Naive B cell (primary cell): ENCODE data around the gene PAAF1. TPM values are rescaled to one million over a fixed set of nuclear protein-coding genes. Genes with fewer than 3 reads are reported as not detected.

Experiments used
- ATAC-seq, 2 donors: fragments of 150-1000 bp; cut with Tn5 transposase; 2 replicates each; pipeline ENCODE4 v1.10.0; 2021; ENCODE audit warnings: low read depth in 2 of 2, mild to moderate bottlenecking in 2 of 2, moderate library complexity in 2 of 2
- DNase-seq: peaks from one replicate; pipeline ENCODE4 v3.0.0; 2022
- H3K27ac Mint-ChIP-seq, 6 donors: one replicate each; pipeline ENCODE4 v1.8.0; 2020 to 2022; ENCODE audit warnings: mild to moderate bottlenecking in 6 of 6, mixed read lengths in 6 of 6, moderate library complexity in 5 of 6, inconsistent platforms in 2 of 6
- H3K27me3 Mint-ChIP-seq, 3 donors: one replicate each; pipeline ENCODE4 v1.8.0; 2021 to 2022; ENCODE audit warnings: mixed read lengths in 3 of 3, mild to moderate bottlenecking in 1 of 3
- H3K36me3 Mint-ChIP-seq, 2 donors: one replicate each; pipeline ENCODE4 v1.8.0; 2020 to 2022; ENCODE audit warnings: mixed read lengths in 2 of 2, inconsistent platforms in 1 of 2, mild to moderate bottlenecking in 1 of 2
- H3K4me1 Mint-ChIP-seq, 3 donors: one replicate each; pipeline ENCODE4 v1.8.0; 2020 to 2022; ENCODE audit warnings: mixed read lengths in 3 of 3, inconsistent platforms in 1 of 3, mild to moderate bottlenecking in 1 of 3, moderate library complexity in 1 of 3
- H3K4me3 Mint-ChIP-seq, 8 donors: one replicate each; pipeline ENCODE4 v1.8.0; 2020 to 2022; ENCODE audit warnings: mild to moderate bottlenecking in 8 of 8, mixed read lengths in 8 of 8, moderate library complexity in 8 of 8, inconsistent platforms in 2 of 8
- H3K9me3 Mint-ChIP-seq, 7 donors: one replicate each; pipeline ENCODE4 v1.8.0; 2020 to 2022; ENCODE audit warnings: mixed read lengths in 7 of 7, mild to moderate bottlenecking in 5 of 7, inconsistent platforms in 2 of 7, moderate library complexity in 1 of 7
- polyA plus RNA-seq, 6 donors: library from polyadenylated mRNA; unstranded; fragments of 300-500 nt; fragmentation: Illumina TruSeq; gene quantifications; one replicate each; pipeline ENCODE4 v1.2.3, GENCODE V29; 2021; ENCODE audit warnings: low read depth in 6 of 6

Gene PAAF1, protein sequence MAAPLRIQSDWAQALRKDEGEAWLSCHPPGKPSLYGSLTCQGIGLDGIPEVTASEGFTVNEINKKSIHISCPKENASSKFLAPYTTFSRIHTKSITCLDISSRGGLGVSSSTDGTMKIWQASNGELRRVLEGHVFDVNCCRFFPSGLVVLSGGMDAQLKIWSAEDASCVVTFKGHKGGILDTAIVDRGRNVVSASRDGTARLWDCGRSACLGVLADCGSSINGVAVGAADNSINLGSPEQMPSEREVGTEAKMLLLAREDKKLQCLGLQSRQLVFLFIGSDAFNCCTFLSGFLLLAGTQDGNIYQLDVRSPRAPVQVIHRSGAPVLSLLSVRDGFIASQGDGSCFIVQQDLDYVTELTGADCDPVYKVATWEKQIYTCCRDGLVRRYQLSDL
- 10 to 100 TPM; 11.5 to 22.5 (median 16.0) TPM for polyA plus RNA-seq

DNA sequence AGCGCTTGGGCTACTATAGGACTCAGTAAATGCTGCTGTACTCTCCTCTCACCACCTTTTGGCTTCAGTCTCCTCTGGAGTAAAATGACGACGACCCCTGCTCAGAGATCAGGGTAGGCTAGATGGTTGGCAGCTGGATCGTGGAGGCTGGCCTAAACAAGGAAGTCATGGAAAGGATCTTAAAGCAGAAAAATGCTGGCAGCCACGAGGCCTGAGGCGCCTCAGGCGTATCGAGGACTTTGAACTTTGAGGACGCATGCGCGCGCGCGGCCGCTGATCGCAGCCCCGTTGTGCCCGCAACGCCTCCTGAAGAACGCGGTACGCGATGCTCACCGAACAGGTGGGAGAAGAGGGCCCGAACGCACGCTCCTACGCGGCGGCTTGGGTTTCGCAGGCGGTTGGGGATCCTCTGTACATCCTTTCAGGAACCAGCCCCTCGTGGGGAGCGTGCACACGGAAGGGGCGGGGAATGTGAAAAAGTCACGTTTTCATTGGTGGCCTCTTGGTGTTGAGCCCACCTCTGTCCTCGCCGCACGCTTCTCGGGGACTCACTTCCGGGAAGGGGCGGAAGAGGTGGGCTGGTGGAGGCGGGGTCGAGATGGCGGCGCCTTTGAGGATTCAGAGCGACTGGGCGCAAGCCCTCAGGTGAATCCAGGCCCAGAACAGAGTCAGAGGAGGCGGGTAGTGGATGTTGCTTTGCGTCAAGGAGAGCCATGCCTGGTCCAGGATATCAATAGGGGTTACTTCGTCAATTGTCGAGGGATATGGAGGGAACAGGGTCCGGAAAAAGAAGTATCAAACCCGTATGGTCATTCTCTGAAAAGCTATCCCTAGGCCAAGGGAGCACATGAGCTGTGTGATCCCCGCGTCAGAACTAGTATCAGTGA, at the start of gene PAAF1, which contains the start of gene COA4:
Gene PAAF1 (plus strand): TSS at position 576 of the 887 bp plus-strand sequence. CDS start 23 bp downstream, at position 599.
Gene COA4 (minus strand): TSS at position 423 of the 887 bp plus-strand sequence. CDS start 3,468 bp downstream, outside the sequence.
- Mint-ChIP-seq H3K4me1 (peaks cover 21 to 52% (median 44%) of the 10 kb centered on the region in 3 donors), H3K27me3 (no peaks in the 10 kb centered on the region)

DNA sequence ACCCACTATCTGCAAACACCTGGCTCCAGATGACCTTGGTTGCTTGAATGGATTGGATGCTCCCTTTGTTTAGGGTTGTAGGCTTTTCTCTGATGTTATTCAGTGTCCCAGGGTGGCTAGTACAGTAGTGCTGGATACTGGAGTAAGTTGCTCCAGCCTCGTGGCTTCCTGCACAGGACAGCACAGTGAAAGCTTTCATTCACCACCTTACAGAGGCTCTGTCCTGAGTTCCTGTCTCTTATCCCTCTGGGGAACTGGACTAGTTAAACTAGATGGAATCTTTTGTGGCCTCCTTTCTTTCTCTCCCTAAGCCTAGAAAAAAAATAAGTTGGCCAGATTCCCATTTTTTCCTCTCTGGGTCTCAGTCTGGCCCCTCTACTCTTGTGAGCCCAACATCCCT, 46.5 kb upstream of the PAAF1 start:
- Mint-ChIP-seq H3K4me3 (no peak overlapping the region), H3K36me3 (peaks cover 29 to 36% of the 10 kb centered on the region in 2 donors), H3K4me1 (peaks cover 4 to 7% (median 6%) of the 10 kb centered on the region in 3 donors), H3K27me3 (no peaks in the 10 kb centered on the region), H3K9me3 (no peaks in the 10 kb centered on the region), H3K27ac (peak overlapping the region in 1 of 6 donors; percentile 4)
- no peak for ATAC-seq
- no peak for DNase-seq

More for the DNA sequence above, at the start of gene PAAF1, which contains the start of gene COA4:
- peak within 1 kb of the TSS; percentile 96 to 99 (median 98) for H3K27ac Mint-ChIP-seq
- ATAC-seq (peak; percentile 97 to 98), DNase-seq (peak; percentile 93)
- peak within 1 kb of the TSS; percentile 94 to 100 (median 98) for H3K4me3 Mint-ChIP-seq
- peaks cover 7 to 8% of the 10 kb centered on the region in 2 donors for H3K36me3 Mint-ChIP-seq
- H3K9me3 Mint-ChIP-seq, result no peaks in the 10 kb centered on the region

DNA sequence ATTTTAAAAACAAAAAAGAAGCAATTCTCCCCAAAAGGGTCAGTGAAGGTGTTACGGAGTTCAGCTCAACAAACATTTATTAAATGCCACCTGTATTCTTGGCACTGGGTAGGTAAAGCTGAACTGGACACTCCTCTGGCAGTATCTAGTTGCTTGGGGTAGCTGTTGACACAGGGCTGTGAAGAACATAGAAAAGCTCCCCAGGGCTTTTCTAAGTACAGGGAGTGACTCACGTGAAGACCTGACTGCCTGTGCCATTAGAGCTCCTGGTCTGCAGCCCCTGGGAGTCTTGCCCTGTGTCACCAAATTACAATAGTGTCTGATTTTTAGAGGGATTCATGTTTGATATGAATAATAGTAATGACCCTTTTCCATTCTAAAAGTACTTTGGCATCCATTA, 43.7 kb upstream of the PAAF1 start:
- ATAC-seq (no peak), DNase-seq (no peak)
- Mint-ChIP-seq H3K4me3 (no peak overlapping the region), H3K27ac (no peak overlapping the region), H3K27me3 (no peaks in the 10 kb centered on the region), H3K4me1 (peaks cover 4 to 7% (median 6%) of the 10 kb centered on the region in 3 donors), H3K36me3 (peaks cover 22 to 26% of the 10 kb centered on the region in 2 donors), H3K9me3 (no peaks in the 10 kb centered on the region)

DNA sequence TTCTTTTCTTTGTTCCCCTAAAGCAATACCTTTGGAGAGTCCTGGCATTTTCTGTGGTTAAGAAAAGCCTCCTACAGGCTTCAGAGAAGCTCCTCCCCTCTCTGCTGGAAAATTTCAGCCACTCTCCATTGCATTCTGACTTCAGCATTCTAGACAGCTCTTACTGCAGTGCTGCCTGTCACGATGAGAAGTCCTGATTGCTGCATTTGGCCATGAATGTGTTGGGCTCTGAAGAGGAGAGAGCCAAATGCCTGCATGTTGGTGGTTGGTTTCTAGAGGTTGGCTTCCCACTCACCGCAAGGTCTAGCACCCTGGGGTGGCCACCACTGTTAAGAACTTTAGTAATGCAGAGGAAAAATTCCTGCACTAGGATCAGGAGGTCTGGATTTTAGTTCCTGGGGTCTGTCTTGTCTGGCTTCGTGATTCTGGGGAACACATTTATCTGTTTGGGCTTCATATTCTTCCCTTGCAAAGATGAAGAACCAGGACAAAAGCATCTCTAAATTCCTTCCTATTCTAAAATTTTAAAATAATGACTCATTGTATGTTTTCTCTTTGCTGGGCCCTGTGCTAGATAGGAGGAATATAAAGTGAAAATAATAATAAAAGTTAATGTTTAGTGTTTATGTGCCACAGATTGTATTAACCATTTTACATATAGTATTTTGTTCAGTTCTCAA, 38.2 kb upstream of the PAAF1 start:
- Mint-ChIP-seq H3K9me3 (no peaks in the 10 kb centered on the region), H3K4me1 (peaks cover 0 to 12% (median 6%) of the 10 kb centered on the region in 3 donors), H3K27me3 (no peaks in the 10 kb centered on the region), H3K27ac (no peak overlapping the region), H3K4me3 (no peak overlapping the region), H3K36me3 (peaks cover 0 to 5% of the 10 kb centered on the region in 2 donors)
- no peak for DNase-seq
- no peak for ATAC-seq

DNA sequence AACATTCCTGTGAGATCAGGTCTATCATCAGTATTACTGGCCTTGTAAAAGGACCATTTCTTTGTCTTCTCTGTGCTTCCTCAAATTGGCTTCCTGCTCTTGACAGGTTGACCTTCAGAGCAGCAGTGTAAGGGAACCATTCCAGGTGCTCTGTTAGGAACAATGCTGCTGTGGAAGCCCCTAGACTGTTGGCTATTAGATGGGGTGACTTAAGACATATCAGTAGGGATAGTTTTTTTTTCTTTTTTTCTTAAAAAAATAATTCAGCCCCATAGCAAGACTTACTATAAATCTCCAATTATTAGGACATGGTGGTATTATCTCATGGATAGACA, 37.7 kb upstream of the PAAF1 start:
- H3K27ac Mint-ChIP-seq, result no peak overlapping the region
- no peak overlapping the region for H3K4me3 Mint-ChIP-seq
- DNase-seq (no peak), ATAC-seq (no peak)
- peaks cover 0 to 2% of the 10 kb centered on the region in 2 donors for H3K36me3 Mint-ChIP-seq
- no peaks in the 10 kb centered on the region for H3K27me3 Mint-ChIP-seq
- H3K9me3 Mint-ChIP-seq, result no peaks in the 10 kb centered on the region
- H3K4me1 Mint-ChIP-seq, result peaks cover 0 to 9% (median 3%) of the 10 kb centered on the region in 3 donors

DNA sequence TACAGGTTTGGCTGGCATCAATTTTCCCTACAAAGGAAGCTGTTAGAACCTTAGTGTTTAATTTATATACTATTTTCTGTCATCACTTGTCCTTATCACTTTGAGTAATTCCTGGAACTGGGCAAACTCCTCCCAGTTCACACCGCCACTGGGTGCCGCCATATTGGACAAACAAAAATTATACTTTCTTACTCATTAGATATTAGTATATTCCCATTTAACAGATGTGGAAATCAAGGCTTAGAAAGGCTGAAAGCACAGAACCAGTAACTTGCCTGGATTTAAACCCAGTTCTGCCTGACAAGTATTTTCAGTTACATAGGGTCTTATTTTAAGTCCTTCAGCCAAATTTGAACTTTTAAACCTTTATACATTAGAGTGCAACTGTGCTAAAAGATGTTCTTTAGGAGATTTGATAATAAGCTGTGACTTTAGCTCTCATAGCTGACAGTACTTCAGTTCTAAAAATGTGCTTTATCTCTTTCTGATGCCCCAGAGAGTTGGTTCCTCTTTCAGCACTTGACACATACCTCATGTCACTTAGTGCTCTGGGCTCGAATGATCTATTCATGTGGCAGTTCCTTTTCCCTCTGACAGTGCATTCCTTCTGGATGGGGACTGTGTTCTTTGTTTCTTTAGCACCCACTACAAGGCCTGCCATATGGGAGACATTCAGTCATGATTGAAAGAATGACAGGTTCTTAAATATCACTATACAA, 25.6 kb upstream of the PAAF1 start:
- DNase-seq, result no peak
- Mint-ChIP-seq H3K4me3 (no peak overlapping the region), H3K4me1 (peaks cover 0 to under 1% (median 0%) of the 10 kb centered on the region in 3 donors), H3K27ac (no peak overlapping the region), H3K27me3 (no peaks in the 10 kb centered on the region), H3K36me3 (peaks cover 0 to 8% of the 10 kb centered on the region in 2 donors), H3K9me3 (no peaks in the 10 kb centered on the region)
- no peak for ATAC-seq

DNA sequence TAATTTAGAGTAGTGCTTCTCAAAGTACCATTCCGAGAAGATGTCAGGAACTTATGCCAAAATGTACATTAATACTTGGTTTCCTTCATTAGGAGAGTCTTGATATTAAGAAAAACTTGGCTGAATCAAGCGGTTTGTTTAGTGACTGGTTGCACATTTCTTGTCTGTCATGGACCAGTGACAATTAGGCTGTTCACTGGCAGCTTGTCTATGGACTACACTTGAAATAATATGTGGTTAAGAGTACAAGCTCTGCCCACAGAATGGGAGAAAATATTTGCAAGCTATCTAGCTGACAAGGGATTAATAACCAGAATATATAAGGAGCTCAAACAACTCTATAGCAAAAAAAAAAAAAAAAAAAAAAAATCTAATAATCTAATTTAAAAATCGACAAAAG, 24.8 kb upstream of the PAAF1 start:
- H3K36me3 Mint-ChIP-seq, result peaks cover 0 to 8% of the 10 kb centered on the region in 2 donors
- no peaks in the 10 kb centered on the region for H3K4me1 Mint-ChIP-seq

DNA sequence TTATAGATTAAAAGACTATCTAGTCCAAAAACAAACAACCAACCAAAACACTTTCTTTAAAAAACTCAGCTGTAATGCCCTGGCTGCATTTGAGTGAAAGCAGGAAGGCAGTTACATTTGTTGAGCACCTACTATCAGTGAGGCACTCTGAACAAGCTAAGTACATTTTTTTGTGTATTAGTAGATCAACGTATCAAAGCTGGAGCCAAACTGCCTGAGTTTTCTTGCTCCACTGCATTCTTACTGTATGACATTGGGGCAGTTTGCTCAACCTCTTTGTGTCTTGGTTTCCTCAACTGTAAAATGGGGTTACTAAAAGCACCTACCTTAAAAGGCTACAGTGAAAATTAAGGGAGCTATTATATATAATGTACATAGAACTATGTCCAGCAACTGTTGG, 22.1 kb upstream of the PAAF1 start:
- Mint-ChIP-seq H3K36me3 (peaks cover under 1 to 8% of the 10 kb centered on the region in 2 donors), H3K4me3 (no peak overlapping the region), H3K27me3 (no peaks in the 10 kb centered on the region), H3K4me1 (no peaks in the 10 kb centered on the region), H3K27ac (no peak overlapping the region), H3K9me3 (no peaks in the 10 kb centered on the region)
- DNase-seq, result no peak
- ATAC-seq, result no peak

More for the DNA sequence above, 24.8 kb upstream of the PAAF1 start:
- DNase-seq (no peak), ATAC-seq (no peak)
- H3K27me3 Mint-ChIP-seq, result no peaks in the 10 kb centered on the region
- no peaks in the 10 kb centered on the region for H3K9me3 Mint-ChIP-seq
- no peak overlapping the region for H3K27ac Mint-ChIP-seq
- H3K4me3 Mint-ChIP-seq, result no peak overlapping the region

DNA sequence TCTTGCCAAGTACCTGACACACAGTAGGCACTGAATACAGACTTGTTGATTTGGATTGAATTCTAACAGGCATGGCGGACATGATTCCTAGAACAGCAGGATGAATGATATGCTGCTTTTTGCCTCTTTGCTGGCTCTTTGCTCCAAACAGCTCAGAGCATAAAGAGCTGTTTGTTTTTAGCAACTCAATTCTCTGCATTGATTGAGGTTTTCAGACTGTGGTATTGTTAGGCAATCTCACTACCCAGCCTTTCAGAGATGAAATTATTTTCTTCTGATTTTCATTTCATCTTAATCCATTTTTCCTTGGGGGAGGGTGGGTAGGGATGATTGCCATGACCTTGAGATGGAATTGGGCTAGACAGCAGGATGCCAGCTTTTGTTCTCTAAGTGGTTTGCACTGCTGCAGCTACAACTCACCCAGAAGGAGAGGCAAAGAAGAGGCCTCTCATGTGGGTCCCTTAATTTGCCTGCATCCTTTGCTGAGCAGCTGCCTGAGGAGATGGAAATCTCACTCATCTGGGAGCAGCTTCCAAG, 20.7 kb upstream of the PAAF1 start:
- H3K36me3 Mint-ChIP-seq, result peaks cover 15 to 19% of the 10 kb centered on the region in 2 donors

DNA sequence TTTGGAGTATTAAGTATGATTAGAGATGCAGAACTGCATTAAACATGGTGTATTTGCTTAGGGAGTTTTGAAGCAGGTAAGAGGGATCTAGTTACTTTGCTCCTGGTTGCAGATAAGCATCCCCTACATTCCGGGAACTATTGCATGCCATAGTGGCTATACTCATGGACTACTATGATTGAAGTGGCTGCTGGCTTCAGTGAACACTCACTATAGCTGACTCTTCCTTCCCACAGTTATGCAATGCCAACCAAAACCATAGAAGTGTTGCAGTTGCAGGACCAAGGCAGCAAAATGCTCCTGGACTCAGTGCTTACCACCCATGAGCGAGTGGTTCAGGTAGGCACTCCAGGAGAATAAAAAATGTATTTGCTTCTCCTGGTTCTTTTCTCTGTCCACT, 17.1 kb upstream of the PAAF1 start:
- no peak for DNase-seq
- Mint-ChIP-seq H3K9me3 (no peaks in the 10 kb centered on the region), H3K36me3 (peaks cover 27 to 35% of the 10 kb centered on the region in 2 donors)

More for the DNA sequence above, 20.7 kb upstream of the PAAF1 start:
- Mint-ChIP-seq H3K9me3 (no peaks in the 10 kb centered on the region), H3K27me3 (no peaks in the 10 kb centered on the region), H3K4me1 (no peaks in the 10 kb centered on the region), H3K4me3 (no peak overlapping the region), H3K27ac (no peak overlapping the region)
- no peak for ATAC-seq
- DNase-seq, result no peak

DNA sequence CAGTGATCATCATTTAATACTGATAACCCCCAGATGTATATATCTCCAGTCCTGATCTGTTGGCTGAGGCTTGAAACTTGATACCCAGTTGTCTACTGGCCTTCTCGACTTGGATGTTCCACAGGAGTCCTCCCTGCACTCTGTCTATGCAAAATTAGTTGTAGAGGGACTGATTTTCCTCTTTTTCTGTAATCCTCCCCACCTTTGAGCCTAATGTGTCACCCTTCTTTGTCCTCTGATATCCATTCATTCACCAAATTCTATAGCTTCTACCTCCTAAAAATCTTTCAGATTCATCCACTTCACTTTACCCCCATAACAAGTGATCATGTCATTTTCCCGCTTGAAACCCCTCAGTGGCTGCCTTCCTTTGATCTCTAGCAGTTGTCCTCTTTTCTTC, 16.6 kb upstream of the PAAF1 start:
- peak overlapping the region in 3 of 6 donors; percentile 48 to 81 (median 76) for H3K27ac Mint-ChIP-seq
- H3K9me3 Mint-ChIP-seq, result no peaks in the 10 kb centered on the region
- ATAC-seq, result no peak
- H3K4me1 Mint-ChIP-seq, result no peaks in the 10 kb centered on the region
- no peak for DNase-seq
- H3K27me3 Mint-ChIP-seq, result no peaks in the 10 kb centered on the region
- H3K4me3 Mint-ChIP-seq, result no peak overlapping the region
- peaks cover 27 to 33% of the 10 kb centered on the region in 2 donors for H3K36me3 Mint-ChIP-seq

More for the DNA sequence above, 17.1 kb upstream of the PAAF1 start:
- H3K4me3 Mint-ChIP-seq, result no peak overlapping the region
- no peaks in the 10 kb centered on the region for H3K4me1 Mint-ChIP-seq
- ATAC-seq, result no peak
- H3K27ac Mint-ChIP-seq, result peak overlapping the region in 1 of 6 donors; percentile 30
- H3K27me3 Mint-ChIP-seq, result no peaks in the 10 kb centered on the region

DNA sequence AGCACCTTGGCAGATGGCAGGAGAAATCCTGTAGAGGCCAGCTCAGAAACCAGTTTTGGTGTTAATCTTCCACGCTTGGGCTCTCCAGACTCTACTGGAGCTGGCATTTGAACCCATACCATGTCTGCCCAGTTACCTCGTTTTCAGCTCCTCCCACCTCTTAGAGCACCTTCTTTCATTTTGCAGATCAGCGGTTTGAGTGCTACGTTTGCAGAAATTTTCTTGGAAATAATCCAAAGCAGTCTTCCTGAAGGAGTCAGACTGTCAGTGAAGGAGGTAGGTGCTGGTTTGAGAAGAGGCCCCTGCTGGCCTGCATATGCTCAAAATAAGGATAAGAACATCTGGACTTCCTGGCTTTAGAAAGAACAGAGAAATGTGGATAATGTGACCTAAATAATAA, 13.8 kb upstream of the PAAF1 start:
- Mint-ChIP-seq H3K4me3 (no peak overlapping the region), H3K27ac (peak overlapping the region in 1 of 6 donors; percentile 83), H3K4me1 (no peaks in the 10 kb centered on the region), H3K27me3 (no peaks in the 10 kb centered on the region), H3K9me3 (no peaks in the 10 kb centered on the region), H3K36me3 (peaks cover 27 to 31% of the 10 kb centered on the region in 2 donors)
- DNase-seq (no peak), ATAC-seq (no peak)
